AG09309 (cell line): Measurements from ENCODE around the gene ASB1.

Experiments used
- DNase-seq: peaks from one replicate; pipeline ENCODE4 v3.0.0-alpha.2; 2010; ENCODE audit warnings: low read depth
- H3K4me3 ChIP-seq: 2 replicates; pipeline ENCODE4 v1.5.1; 2011; ENCODE audit warnings: mild to moderate bottlenecking, low read depth, low read length, moderate library complexity; ENCODE audit not compliant: control insufficient read depth
- CTCF ChIP-seq: IDR thresholded peaks from 2 replicates; pipeline ENCODE4 v1.5.1; 2011; ENCODE audit warnings: mild to moderate bottlenecking, low read depth, low read length, inconsistent platforms; ENCODE audit not compliant: insufficient read depth, control insufficient read depth; ENCODE audit errors: missing control alignments

ASB1 gene

GRCh38 chr2:238444242-238444641, 17.5 kb downstream of the ASB1 start:
- DNase-seq: no peak

GRCh38 chr2:238445409-238446190, 18.9 kb downstream of the ASB1 start:
- TF ChIP-seq CTCF: no peak
- no peak overlapping the region for H3K4me3 ChIP-seq
- DNase-seq: no peak

More at GRCh38 chr2:238444242-238444641, 17.5 kb downstream of the ASB1 start:
- H3K4me3 ChIP-seq: no peak overlapping the region
- TF ChIP-seq CTCF: no peak

GRCh38 chr2:238446371-238446770, 19.6 kb downstream of the ASB1 start:
- DNase-seq: no peak
- TF ChIP-seq CTCF: no peak
- H3K4me3 ChIP-seq: no peak overlapping the region

- no peak overlapping the region for H3K4me3 ChIP-seq
- no peak for TF ChIP-seq CTCF
- DNase-seq: no peak
These were observed 21.6 kb downstream of the ASB1 start for GRCh38 chr2:238448031-238448955.

- no peak for DNase-seq
- no peak for TF ChIP-seq CTCF
- H3K4me3 ChIP-seq: no peak overlapping the region
These were observed 22.5 kb downstream of the ASB1 start for GRCh38 chr2:238449241-238449640.

GRCh38 chr2:238449909-238450417, 23.2 kb downstream of the ASB1 start:
- H3K4me3 ChIP-seq: no peak overlapping the region
- no peak for DNase-seq
- TF ChIP-seq CTCF: no peak
